Measurements from ENCODE around the gene SH3PXD2B.

- TF ChIP-seq TAF1 (IDR thresholded peaks at IDR 0.05; ENCODE audit: low read depth) (no peak), USF1 (IDR thresholded peaks at IDR 0.05) (no peak), FOXM1 (IDR thresholded peaks at IDR 0.05; ENCODE audit: borderline replicate concordance, low read depth) (no peak), CEBPB (IDR thresholded peaks at IDR 0.05) (no peak), NFIC (IDR thresholded peaks at IDR 0.05) (no peak), REST (IDR thresholded peaks at IDR 0.05; ENCODE audit: low read depth) (no peak), MAX (IDR thresholded peaks at IDR 0.05) (no peak), TCF12 (IDR thresholded peaks at IDR 0.05; ENCODE audit: low read depth) (no peak), RAD21 (IDR thresholded peaks at IDR 0.05; ENCODE audit: low read depth) (no peak), ZBTB7A (IDR thresholded peaks at IDR 0.05; ENCODE audit: low read depth) (no peak), CREB1 (IDR thresholded peaks at IDR 0.05; ENCODE audit: low read depth) (no peak), EP300 (IDR thresholded peaks at IDR 0.05; ENCODE audit: borderline replicate concordance) (no peak), TEAD4 (IDR thresholded peaks at IDR 0.05) (no peak), YY1 (IDR thresholded peaks at IDR 0.05; ENCODE audit: low read depth) (no peak)
These were observed 68.6 kb downstream of the SH3PXD2B start for GRCh38 chr5:172385707-172386106.
